Renal cortical epithelial cell (primary cell): ENCODE measurements around the gene GARNL3. TPM values are rescaled to one million over a fixed set of nuclear protein-coding genes. Genes with fewer than 3 reads are reported as not detected.

Source experiments
- DNase-seq: peaks from one replicate; pipeline ENCODE4 v3.0.0-alpha.2; 2011; ENCODE audit warnings: low read depth
- total RNA-seq: library from RNA; depleted of rRNA; stranded (reverse); fragments of >200 nt; gene quantifications from 2 replicates; pipeline ENCODE4 v1.2.3, GENCODE V29; 2014

Gene GARNL3
- total RNA-seq, 1 donor from 2014 or later: 13.9 TPM

GRCh38 chr9:127278372-127278771 lies 13.8 kb downstream of the GARNL3 start:
- peak; percentile 78 for DNase-seq

DNA sequence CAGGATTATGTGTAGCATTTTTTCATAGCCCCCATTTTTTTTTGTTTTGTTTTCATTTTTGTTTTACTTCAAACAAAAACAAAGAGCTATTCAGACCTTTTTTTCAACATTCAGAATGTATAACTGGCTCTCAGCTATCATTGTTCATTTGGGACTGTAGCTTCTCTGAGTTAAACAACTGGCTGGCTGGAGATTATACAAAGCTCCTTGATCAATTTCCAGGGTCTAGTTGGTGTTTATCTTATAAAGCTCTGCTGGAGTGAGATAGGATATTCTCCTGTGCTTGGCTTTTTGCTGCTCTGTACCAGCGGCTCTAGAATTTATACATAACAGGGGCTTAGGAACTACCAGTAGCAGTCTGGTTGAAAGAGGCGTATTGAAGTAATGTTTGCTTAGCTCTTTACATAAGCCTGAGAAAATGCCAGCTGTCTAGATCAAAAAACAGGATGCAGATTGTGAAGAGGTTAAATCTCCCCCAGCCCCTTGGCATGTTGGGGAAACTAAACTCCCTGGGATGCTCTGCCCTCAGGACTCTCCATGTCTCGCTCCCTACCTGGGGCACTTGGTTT lies 15.2 kb downstream of the GARNL3 start:
- no peak for DNase-seq

DNA sequence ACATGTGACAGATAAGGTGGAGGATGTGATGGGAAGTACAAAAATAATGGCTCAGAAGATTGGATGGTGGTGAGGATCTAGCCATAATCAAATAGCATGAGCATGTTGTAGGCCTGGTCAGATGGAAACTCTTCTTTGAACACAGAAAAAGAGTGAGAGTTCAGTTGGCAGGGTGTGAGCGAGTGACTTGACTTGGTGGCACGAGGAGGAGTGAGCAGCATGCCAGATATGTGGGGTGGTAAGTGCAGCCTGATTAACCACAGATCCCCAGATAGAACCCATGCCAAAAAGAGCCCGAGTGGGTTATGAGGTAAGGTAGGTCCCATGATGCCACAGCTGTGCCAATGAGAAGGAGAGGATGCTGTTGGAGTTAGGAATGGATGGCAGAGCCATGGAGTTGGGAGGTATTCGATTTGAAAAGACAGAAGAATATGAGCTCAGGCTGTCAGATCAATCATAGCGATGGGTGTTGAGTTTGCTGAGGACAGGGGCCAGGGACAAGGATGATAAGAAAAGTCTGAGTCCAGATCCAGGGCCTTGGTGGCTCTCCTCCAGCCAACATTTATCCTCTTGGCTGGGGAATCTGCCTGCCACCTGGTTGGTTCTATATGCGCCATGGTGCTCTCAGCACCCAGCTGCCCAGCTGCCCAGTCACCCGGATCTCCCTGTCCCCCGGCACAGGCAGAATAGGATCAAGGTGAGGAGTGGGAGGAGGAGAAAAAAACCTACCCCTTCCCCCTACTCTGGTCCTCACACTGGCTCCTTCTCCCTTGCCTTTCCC lies 16.5 kb downstream of the GARNL3 start:
- no peak for DNase-seq

DNA sequence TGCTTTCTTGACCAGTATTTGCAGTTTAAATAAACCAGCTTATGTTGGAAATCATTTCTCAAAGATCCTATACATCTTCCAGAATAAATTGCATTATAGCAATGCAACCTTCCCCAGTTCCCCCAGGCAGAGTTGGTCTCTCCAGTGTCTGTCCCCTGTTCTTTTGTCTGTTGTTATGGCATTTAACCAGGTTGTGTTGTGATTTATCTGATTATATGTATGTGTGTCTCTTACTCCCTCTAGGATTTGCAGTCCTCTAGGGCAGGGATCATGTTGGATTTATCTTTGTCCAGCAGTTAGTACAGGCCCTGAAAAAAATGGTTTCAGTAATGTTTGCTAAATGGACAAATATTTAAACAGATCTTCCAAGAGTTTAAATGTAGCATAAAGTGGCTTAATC lies 17.3 kb downstream of the GARNL3 start:
- no peak for DNase-seq

DNA sequence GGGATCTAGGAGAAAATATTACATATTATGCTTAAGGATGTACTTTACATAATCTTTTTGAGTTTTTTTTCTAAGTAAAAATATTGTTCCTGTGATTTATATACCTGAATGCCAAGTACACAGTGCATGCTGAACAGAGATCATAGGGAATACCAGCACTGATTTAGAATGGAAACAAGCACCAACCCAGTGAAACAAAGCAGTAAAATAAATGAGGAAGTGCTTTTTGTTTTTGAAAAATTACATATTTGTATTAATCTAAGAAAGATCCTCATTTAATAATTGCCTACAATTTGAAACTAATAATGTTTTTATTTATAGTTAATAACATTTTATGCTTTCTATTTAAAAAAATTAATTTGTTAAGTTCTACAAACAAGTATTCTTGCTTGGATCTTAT lies 18.0 kb downstream of the GARNL3 start:
- DNase-seq: no peak

DNA sequence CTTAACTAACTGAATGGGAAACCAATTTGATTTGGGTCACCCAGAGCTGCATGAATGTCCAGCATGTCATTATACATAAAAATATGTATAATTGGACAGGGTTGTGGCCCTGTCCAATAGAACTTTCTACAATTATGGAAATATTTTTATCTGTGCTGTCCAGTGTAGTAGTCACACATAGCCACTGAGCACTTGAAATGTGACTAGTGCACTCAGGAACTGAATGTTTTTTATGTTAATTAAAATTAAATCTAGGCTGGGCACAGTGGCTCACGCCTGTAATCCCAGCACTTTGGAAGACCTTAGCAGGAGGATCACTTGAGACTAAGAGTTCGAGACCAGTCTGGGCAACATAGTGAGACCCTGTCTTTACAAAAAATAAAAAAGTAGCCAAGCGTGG lies 18.6 kb downstream of the GARNL3 start:
- no peak for DNase-seq

GRCh38 chr9:127283917-127284497 lies 19.4 kb downstream of the GARNL3 start:
- peak; percentile 38 for DNase-seq

DNA sequence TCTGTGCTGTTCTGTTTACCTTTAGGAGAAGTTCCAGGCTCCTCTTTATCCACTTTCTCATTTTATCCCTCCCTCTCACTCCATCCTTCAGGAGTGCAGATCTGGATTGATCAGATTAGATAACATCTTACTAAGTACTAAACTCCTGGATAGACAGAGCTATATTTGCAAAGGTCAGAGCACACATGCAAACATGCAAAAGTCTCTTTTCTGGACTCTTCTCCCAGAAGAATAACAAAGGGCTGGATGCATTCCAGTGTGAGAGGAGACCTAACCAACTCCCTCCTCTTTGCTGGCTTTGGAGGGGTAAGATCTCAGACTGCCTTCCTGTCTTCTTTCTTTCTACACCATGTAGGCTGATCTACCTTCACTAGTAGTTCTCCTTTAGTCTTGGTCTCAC lies 21.4 kb downstream of the GARNL3 start:
- no peak for DNase-seq

- DNase-seq: no peak
Measured at GRCh38 chr9:127290561-127291065, 26.0 kb downstream of the GARNL3 start.

DNA sequence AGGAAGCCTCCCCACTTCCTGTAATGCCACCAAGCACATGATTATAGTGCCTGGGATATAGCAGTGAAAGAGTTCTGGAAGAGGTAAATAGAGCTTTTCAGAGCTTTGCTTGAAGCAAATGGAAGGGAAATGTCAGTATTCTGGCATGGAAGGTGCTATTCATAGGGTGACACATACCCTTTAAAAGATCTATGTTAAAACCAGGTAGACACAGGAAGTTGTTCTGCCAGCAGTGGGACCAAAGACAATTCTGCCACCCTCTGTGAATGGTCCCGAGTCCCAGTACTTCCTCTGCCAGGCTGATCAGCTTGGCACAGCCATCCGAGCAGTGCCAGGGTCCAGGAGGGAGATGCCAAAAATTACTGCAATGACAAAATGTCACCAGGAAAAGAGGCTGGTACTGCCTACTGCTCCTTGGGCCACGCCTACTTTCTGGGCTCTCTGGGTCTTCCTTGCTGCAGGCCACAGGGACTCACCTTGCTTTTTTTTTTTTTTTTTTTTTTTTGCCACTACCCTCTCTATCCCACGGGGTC lies 26.7 kb downstream of the GARNL3 start:
- DNase-seq: no peak

- no peak for DNase-seq
Measured at GRCh38 chr9:127292415-127292814, 27.8 kb downstream of the GARNL3 start.

DNA sequence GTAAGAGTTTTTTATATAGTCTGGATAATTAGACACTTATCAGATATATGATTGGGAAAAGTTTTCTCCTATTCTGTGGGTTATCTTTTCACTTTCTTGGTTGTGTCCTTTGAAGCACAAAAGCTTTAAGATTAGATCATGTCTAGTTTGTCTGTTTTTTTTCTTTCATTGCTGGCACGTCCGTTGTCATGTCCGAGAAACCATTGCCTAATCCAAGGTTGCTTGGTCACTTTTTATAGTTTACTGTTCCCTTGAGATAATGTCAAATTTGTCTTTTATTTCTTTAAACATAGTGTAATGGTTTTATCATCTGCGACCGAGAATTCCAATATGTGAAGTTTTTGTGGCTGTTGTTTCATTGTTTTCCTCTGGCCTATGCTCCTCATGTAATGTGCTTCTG lies 28.8 kb downstream of the GARNL3 start:
- DNase-seq: no peak

GRCh38 chr9:127293767-127294166 lies 29.2 kb downstream of the GARNL3 start:
- DNase-seq: no peak

DNA sequence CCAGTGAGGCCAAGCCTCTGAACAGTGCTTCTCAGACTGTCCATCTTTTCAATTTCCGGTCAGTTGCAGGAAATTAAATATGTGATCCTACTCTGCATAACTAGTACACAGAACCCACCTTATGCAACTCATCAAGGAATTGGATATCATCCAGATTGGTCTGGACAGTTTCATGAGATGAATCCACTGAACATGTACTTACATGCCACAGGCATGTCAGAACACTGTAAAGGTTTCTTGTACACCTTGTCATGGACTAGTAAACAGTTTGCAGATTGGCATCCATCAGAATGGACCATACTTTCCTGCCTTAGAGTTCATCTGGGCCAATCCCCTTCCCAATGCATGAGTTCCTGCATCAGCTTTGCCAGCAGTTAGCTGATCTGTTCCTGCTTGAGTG lies 30.4 kb downstream of the GARNL3 start:
- DNase-seq: no peak

DNA sequence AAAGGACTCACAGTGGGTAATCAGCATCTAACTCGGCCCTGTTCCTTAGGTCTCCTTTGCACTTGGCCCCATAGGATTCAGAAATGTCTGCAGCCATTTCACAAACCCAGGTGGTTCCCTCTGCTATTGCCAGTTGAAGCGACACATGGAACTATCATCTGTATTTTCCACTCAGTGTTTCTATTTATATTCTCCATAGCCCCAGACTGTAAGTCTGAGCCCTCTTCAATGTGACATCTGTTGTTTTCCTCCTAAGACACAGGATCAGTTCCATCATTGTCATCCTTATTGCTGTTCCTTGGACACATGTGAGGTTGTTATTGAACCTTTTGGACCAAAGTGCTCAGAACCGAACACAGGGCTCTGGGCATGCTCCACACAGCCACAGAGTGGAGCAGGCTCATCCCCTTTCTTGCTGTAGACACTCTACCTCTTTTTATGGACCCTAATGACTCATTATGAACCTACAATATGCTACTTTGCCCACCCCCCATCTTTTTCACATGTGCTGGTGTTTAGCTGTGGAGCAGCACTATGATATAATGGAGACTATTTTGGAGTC lies 36.4 kb downstream of the GARNL3 start:
- DNase-seq: no peak

- no peak for DNase-seq
Measured at GRCh38 chr9:127303830-127304229, 39.3 kb downstream of the GARNL3 start.

DNA sequence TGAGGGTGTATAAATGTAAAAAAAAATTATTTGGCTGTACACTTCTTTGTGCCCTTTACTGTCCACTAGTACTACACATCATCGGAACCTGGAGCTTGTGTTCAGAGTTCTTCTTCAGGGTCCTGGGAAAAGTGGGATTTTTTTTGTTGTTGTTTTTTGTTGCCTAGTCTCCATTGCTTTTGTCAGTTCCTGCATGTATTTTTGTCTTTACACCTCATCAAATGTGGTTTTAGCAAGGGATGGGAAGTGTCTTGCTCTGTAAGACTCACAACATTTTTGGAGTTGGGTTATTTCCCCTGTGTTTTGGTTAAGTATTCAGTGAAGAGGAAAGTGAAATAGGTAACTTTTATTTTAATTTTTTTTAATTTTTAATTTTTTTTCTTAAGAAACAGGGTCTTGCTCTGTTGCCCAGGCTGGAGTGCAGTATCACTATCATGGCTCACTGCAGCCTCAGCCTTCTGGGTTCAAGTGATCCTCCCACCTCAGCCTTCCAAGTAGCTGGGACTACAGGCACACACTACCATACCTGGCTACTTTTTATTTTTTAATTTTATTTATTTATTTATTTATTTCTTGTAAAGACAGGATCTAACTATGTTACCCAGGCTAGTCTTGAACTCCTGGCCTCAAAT lies 40.7 kb downstream of the GARNL3 start:
- DNase-seq: no peak

DNA sequence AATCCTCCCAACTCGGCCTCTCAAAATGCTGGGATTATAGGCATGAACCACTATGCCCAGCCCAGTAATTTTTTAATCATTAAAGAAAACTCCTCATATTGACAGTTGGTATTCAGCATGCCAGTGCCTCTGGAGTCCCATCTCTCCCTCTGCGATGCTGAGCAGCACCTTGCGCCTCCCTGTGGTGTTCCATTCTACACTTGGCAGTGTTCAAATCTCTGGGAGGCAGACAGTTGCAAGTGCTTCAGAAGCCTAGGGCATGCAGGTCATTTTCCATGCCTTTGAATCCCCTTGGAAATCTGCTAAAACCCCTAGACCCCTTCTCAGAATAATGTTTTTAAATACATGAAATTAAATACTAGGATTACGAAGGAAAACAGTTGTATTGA lies 41.3 kb downstream of the GARNL3 start:
- no peak for DNase-seq

- peak; percentile 11 for DNase-seq
Measured at GRCh38 chr9:127307802-127308201, 43.2 kb downstream of the GARNL3 start.

DNA sequence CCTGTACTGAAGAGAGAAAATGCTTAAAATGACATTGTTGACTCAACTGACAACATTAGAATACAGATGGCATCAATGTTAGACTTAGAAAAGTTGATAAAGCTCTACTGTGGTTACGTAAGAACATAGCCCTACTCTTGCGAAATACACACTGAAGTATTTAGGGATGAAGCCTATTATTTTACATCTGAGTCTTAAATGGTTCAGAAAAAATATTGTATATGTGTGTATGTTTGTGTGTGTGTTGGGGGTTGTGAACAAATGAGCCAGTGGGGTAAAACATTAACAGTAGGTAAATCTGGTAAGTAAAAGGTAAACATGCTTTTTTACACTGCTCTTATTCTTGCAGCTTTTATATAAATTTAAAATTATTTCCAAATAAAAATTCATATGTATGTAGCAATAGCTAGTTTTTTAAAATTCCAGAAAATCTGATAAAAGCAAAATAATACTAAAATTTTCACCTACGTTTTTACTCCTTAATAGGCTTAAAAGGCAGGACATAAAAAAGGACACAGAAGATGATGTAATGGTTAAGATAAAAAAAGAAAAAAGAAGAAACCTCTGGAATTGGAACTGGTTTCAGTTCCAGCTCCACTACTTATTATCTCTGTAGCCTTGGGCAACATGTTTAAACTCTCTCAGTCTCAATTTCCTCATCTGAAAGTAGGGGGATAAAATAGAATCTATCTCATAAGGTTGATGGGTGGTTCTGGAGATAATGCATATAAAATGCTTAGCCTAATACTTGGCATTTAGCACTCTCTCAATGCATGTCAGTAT lies 44.3 kb downstream of the GARNL3 start:
- peak; percentile 61 for DNase-seq

DNA sequence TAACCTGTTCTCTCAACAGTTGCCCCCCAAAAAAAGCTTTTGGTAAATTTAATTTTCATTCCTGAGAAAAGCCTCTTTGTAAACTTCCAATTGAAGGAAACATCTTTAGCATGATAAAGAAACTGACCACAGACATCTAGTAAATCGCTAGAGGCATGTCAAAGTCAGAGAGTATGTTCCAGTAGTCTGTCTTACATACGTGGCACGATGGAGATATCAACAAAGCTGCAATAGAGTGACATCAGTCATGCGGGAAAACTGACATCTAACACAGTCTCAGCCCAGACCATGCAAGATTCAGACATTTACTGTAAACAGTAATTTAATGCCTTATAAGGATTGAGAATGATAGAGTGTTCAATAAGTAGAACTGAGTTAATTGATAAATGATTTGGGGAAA lies 45.1 kb downstream of the GARNL3 start:
- DNase-seq: no peak
